Measurements from ENCODE around the gene FNDC11. TPM values are rescaled to one million over a fixed set of nuclear protein-coding genes. Genes with fewer than 3 reads are reported as not detected.
A peak's percentile ranks its signal among the peaks of the same experiment; 100 is the strongest.

FNDC11 gene
- total RNA-seq, 1 experiment from 2014 or later = 2.5 TPM

DNA sequence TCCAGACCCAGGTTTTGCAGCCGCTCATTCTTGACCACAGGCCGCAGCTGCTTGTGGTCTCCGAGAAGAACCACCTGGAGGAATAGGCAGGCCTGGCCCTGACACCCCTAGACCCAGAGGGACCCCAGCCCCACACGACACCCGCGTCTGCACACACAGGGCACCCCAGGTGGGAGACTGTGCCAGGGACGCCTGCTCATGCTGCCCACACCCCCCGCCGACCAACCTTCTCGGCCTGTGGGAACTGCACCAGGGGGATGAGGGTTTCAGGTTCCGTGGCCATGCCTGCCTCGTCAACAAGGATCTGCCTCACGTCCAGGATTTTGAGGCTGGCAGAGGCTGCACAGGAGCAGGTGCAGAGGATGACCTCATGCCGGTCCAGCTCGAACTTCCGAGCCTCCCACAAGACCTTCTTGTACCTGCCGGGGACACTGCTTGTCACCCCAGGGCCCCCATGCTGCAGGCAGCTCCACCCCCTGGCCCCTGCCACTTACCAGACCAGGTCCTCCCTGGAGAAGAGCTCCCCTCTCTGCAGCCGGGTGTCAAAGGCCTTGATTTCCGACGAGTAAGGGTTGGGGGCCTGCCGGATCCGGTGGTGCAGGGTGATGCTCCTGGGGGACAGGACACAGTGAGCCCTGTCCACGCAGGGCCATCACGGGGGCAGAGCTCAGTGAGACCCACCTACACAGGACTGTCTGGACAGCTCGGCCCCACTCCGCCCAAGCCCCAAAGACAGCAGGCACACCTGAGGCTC, 7.1 kb downstream of the FNDC11 start:
- Histone ChIP-seq H2BK5ac (ENCODE audit: insufficient read length, low read length) (no peak overlapping the region), H3K18ac (ENCODE audit: insufficient read length, low read depth, low read length) (no peak overlapping the region), H2AFZ (ENCODE audit: low read length) (no peak overlapping the region), H2AK5ac (ENCODE audit: insufficient read length, low read length) (no peak overlapping the region), H3K4me1 (ENCODE audit: insufficient read depth, low read length) (no peaks in the 10 kb centered on the region), H3K4me2 (ENCODE audit: insufficient read depth, insufficient read length, low read length) (no peak overlapping the region), H2BK20ac (ENCODE audit: low read depth, low read length, poor library complexity, severe bottlenecking) (no peak overlapping the region), H2BK120ac (ENCODE audit: low read depth, low read length, poor library complexity, severe bottlenecking) (no peak overlapping the region), H4K5ac (ENCODE audit: insufficient read length, low read depth, low read length) (no peak overlapping the region), H3T11ph (ENCODE audit: low read length) (no peak overlapping the region), H2BK15ac (ENCODE audit: low read depth, low read length) (no peak overlapping the region), H4K8ac (replicated peaks; ENCODE audit: insufficient read length, low read depth, low read length) (no peak overlapping the region), H4K20me1 (ENCODE audit: control insufficient read depth, insufficient read depth, insufficient read length) (no peaks in the 10 kb centered on the region), H3K27me3 (ENCODE audit: insufficient read depth, low read length) (no peaks in the 10 kb centered on the region), H3K23me2 (ENCODE audit: insufficient read length, low read depth, low read length, poor library complexity, severe bottlenecking) (no peaks in the 10 kb centered on the region), H3K14ac (ENCODE audit: insufficient read depth, low read length) (no peak overlapping the region), H3K79me1 (ENCODE audit: insufficient read depth, low read depth, low read length, poor library complexity, severe bottlenecking) (no peaks in the 10 kb centered on the region), H4K91ac (ENCODE audit: insufficient read length, low read depth, low read length) (no peak overlapping the region), H3K27ac (ENCODE audit: insufficient read length, low read depth, low read length) (no peak overlapping the region), H2BK12ac (ENCODE audit: insufficient read length, low read depth, low read length) (no peak overlapping the region), H3K23ac (ENCODE audit: insufficient read length, low read depth, low read length) (no peak overlapping the region), H3K79me2 (ENCODE audit: insufficient read depth, low read length) (no peaks in the 10 kb centered on the region), H3K9me3 (ENCODE audit: control insufficient read depth, low read depth, low read length) (no peaks in the 10 kb centered on the region), H3K56ac (ENCODE audit: insufficient read length, low read depth, low read length) (no peak overlapping the region), H3K4ac (ENCODE audit: low read depth, low read length) (no peak overlapping the region), H3K9ac (ENCODE audit: extremely low read depth, insufficient read length, low read length) (no peak overlapping the region)
- TF ChIP-seq, protein P1, sequence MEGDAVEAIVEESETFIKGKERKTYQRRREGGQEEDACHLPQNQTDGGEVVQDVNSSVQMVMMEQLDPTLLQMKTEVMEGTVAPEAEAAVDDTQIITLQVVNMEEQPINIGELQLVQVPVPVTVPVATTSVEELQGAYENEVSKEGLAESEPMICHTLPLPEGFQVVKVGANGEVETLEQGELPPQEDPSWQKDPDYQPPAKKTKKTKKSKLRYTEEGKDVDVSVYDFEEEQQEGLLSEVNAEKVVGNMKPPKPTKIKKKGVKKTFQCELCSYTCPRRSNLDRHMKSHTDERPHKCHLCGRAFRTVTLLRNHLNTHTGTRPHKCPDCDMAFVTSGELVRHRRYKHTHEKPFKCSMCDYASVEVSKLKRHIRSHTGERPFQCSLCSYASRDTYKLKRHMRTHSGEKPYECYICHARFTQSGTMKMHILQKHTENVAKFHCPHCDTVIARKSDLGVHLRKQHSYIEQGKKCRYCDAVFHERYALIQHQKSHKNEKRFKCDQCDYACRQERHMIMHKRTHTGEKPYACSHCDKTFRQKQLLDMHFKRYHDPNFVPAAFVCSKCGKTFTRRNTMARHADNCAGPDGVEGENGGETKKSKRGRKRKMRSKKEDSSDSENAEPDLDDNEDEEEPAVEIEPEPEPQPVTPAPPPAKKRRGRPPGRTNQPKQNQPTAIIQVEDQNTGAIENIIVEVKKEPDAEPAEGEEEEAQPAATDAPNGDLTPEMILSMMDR (conservative IDR thresholded peaks at IDR 0.05) = no peak
- Mint-ChIP-seq H3K36me3 (ENCODE audit: insufficient read depth in 1 of 3, low read depth in 3 of 3) (peaks cover 3 to 12% (median 11%) of the 10 kb centered on the region in 3 experiments; a peak in 6 of 7 replicates), H3K27ac (peak overlapping the region in 1 of 3 experiments; percentile 70; a peak in 1 of 7 replicates), H3K4me1 (peaks cover 5 to 7% of the 10 kb centered on the region in 2 experiments), H3K4me3 (no peak overlapping the region), H3K9me3 (no peaks in the 10 kb centered on the region), H3K27me3 (ENCODE audit: low read depth) (no peaks in the 10 kb centered on the region)
- WGBS (ENCODE audit: extremely low coverage, insufficient read length, low lambda C conversion rate) = no CpG with 5 or more reads among the region's 26 CpGs
- no peak for DNase-seq
